K562 (cell line): ENCODE data around the gene ADAM30. TPM values are rescaled to one million over a fixed set of nuclear protein-coding genes. Genes with fewer than 3 reads are reported as not detected.

ENCODE experiments used
- ATAC-seq: fragments of 200-7000 bp; cut with Tn5 transposase; 3 replicates; pipeline ENCODE4 v1.9.1; 2020; ENCODE audit warnings: moderate library complexity
- BruUV-seq: library from RNA; stranded (reverse); fragments of 400-500 nt; replicated peaks from 2 replicates; lab custom pipeline; 2021; lab: Mats Ljungman, UMichigan
- CTCF ChIA-PET: fragments of 300-600 bp; formaldehyde crosslinking; extraction: SDS; loops from one replicate; lab custom pipeline; 2021; ENCODE audit warnings: low intra/inter-chr PET ratio; lab: Yijun Ruan, JAX
- POLR2A ChIA-PET: fragments of 300-600, 350-650 bp; sonication (Branson Sonifier 250); formaldehyde crosslinking; extraction: SDS; loops from one replicate; lab custom pipeline; 2021; ENCODE audit warnings: antibody characterized with exemption, inconsistent platforms; lab: Yijun Ruan, JAX
- DNase-seq, 4 experiments: peaks; one replicate each; pipeline versions ENCODE4 v3.0.0 to v3.0.0-alpha.2; 2011 to 2018; ENCODE audit warnings: low spot score in 3 of 4, mixed read lengths in 3 of 4; ENCODE audit errors: extremely low read depth in 1 of 4
- FAIRE-seq: peaks from 2 replicates; lab custom pipeline; 2011; peaks lifted over from hg19 to GRCh38; lab: Jason Lieb, UNC
- H2AFZ ChIP-seq: 2 replicates; pipeline ENCODE4 v1.6.0; 2011; ENCODE audit warnings: low read depth, low read length, control low read depth, inconsistent platforms
- H3K27ac ChIP-seq: fragments of 200-600 bp; 3 replicates; pipeline ENCODE4 v1.8.0; 2011; ENCODE audit warnings: low read depth, mild to moderate bottlenecking, control low read depth, inconsistent platforms, low read length, moderate library complexity, mixed read lengths; ENCODE audit errors: extremely low read depth
- H3K27me3 ChIP-seq, 2 experiments: fragments of 300-600 bp in 1 of 2; 2 replicates in 1 of 2; 3 replicates in 1 of 2; pipeline versions ENCODE4 v1.6.0 to v1.8.0; 2011; ENCODE audit warnings: inconsistent platforms in 2 of 2, low read length in 2 of 2, mild to moderate bottlenecking in 1 of 2, mixed read lengths in 1 of 2, moderate library complexity in 1 of 2; ENCODE audit not compliant: control insufficient read depth in 2 of 2, insufficient read depth in 2 of 2
- H3K36me3 ChIP-seq: fragments of 300-600 bp; 3 replicates; pipeline ENCODE4 v1.8.0; 2011; ENCODE audit warnings: mild to moderate bottlenecking, low read length, inconsistent platforms; ENCODE audit not compliant: control insufficient read depth, insufficient read depth
- H3K4me1 ChIP-seq, 2 experiments: fragments of 200-600 bp in 1 of 2; replicated peaks in 1 of 2; 2 replicates in 1 of 2; 3 replicates in 1 of 2; pipeline versions ENCODE4 v1.5.1 to v1.8.0; 2011; ENCODE audit warnings: inconsistent platforms in 2 of 2, low read length in 2 of 2, mild to moderate bottlenecking in 1 of 2, mixed read lengths in 1 of 2, moderate library complexity in 1 of 2; ENCODE audit not compliant: control insufficient read depth in 2 of 2, insufficient read depth in 2 of 2
- H3K4me2 ChIP-seq: 2 replicates; pipeline ENCODE4 v1.6.1; 2011; ENCODE audit warnings: low read length, control low read depth, inconsistent platforms, mixed read lengths; ENCODE audit not compliant: insufficient read depth
- H3K4me3 ChIP-seq: fragments of 200-600 bp; sonication (generic), shearing (Covaris generic); 2 replicates; pipeline ENCODE4 v1.5.1; 2016; ENCODE audit warnings: control low read depth, inconsistent platforms
- H3K79me2 ChIP-seq: fragments of 200-600 bp; 3 replicates; pipeline ENCODE4 v1.8.0; 2011; ENCODE audit warnings: low read length, inconsistent platforms; ENCODE audit not compliant: control insufficient read depth, insufficient read depth
- H3K9ac ChIP-seq, 2 experiments: 2 replicates each; pipeline versions ENCODE4 v1.6.0 to v1.6.1; 2011; ENCODE audit warnings: low read depth in 2 of 2, low read length in 2 of 2, control low read depth in 1 of 2, inconsistent platforms in 1 of 2, mild to moderate bottlenecking in 1 of 2, mixed read lengths in 1 of 2; ENCODE audit not compliant: insufficient read depth in 1 of 2
- H3K9me1 ChIP-seq: one replicate; pipeline ENCODE4 v1.6.0; 2011; ENCODE audit warnings: inconsistent platforms, mild to moderate bottlenecking, low read length, moderate library complexity; ENCODE audit not compliant: control insufficient read depth, insufficient read depth
- H3K9me3 ChIP-seq: replicated peaks from 2 replicates; pipeline ENCODE4 v1.5.1; 2011; ENCODE audit warnings: low read depth, low read length, inconsistent platforms; ENCODE audit not compliant: control insufficient read depth, insufficient read depth
- H4K20me1 ChIP-seq: replicated peaks from 2 replicates; pipeline ENCODE4 v1.6.1; 2011; ENCODE audit warnings: low read length, inconsistent platforms, mixed read lengths; ENCODE audit not compliant: control insufficient read depth, insufficient read depth
- C11orf30 ChIP-seq: fragments of 450-650 bp; IDR thresholded peaks from 2 replicates; pipeline ENCODE4 v1.6.1; 2016; ENCODE audit warnings: low read depth, mild to moderate bottlenecking
- FOS ChIP-seq: IDR thresholded peaks from 3 replicates; pipeline ENCODE4 v1.6.1; 2011; ENCODE audit not compliant: insufficient read length; ENCODE audit errors: extremely low read depth
- MAFF ChIP-seq: IDR thresholded peaks from 2 replicates; pipeline ENCODE4 v1.6.1; 2012; ENCODE audit warnings: low read length, improper control_type of control experiment
- MAFG ChIP-seq: fragments of 450-650 bp; conservative IDR thresholded peaks from 2 replicates; pipeline ENCODE4 v1.6.1; 2016; ENCODE audit warnings: missing genetic modification characterization, missing compliant biosample characterization
- MAFK ChIP-seq: IDR thresholded peaks from 2 replicates; pipeline ENCODE4 v1.6.1; 2011; ENCODE audit warnings: low read length, improper control_type of control experiment
- NCOR1 ChIP-seq: fragments of 450-650 bp; IDR thresholded peaks from 2 replicates; pipeline ENCODE4 v1.6.1; 2016; ENCODE audit warnings: mild to moderate bottlenecking, moderate library complexity
- RBM39 ChIP-seq: fragments of 200-400 bp; formaldehyde crosslinking; optimal IDR thresholded peaks from 2 replicates; pipeline ENCODE3; 2018; ENCODE audit warnings: low read depth, low read length
- SIN3B ChIP-seq: fragments of 450-650 bp; IDR thresholded peaks from 2 replicates; pipeline ENCODE4 v1.6.1; 2017; ENCODE audit warnings: low read depth, mild to moderate bottlenecking, moderate library complexity
- ZNF316 ChIP-seq: fragments of 450-650 bp; IDR thresholded peaks from 2 replicates; pipeline ENCODE4 v1.6.1; 2016
- ZNF431 ChIP-seq: sonication (generic); formaldehyde crosslinking; IDR thresholded peaks from 2 replicates; pipeline ENCODE4 v1.8.0; 2022; ENCODE audit warnings: mild to moderate bottlenecking, missing genetic modification reagents
- WGBS: fragments of 100-300 bp; shearing (Covaris generic); methylation state at CpG from one replicate; pipeline ENCODE4 v1.1.6; 2016; ENCODE audit warnings: low coverage, mixed read lengths; ENCODE audit not compliant: insufficient coverage; ENCODE audit errors: missing lambda C conversion rate; 5-methylcytosine and 5-hydroxymethylcytosine counted together
- in situ Hi-C: fragments of 300-500 bp; cut with MboI; formaldehyde crosslinking; loops from 4 replicates; pipeline ENCODE4 v1.15.0; 2018; ENCODE audit warnings: inconsistent platforms, mixed read lengths
- intact Hi-C: fragments of 100-400 bp; cut with micrococcal nuclease; formaldehyde crosslinking; loops from 2 replicates; pipeline ENCODE4 v1.14.2; 2022
- polyA plus RNA-seq, 8 experiments: library from polyadenylated mRNA; depleted of rRNA in 4 of 8; stranded (reverse) in 5 of 8; unstranded in 3 of 8; fragments of >200 nt; fragmentation: Nextera tagmentation in 2 of 8; fragmentation: Illumina TruSeq in 1 of 8; extraction: Ambion mirVana in 2 of 8; extraction: Trizol in 1 of 8; gene quantifications; 2 replicates each; pipeline versions ENCODE4 v1.2.1 to v1.2.3, GENCODE V29; 2011 to 2014; ENCODE audit warnings: inconsistent platforms in 1 of 8, missing spikeins in 1 of 8
- total RNA-seq, 7 experiments: library from RNA; depleted of rRNA in 6 of 7; stranded (reverse); fragments of >200 nt in 6 of 7; fragmentation: Illumina TruSeq in 2 of 7; extraction: Trizol in 2 of 7; gene quantifications; 2 replicates each; pipeline versions ENCODE4 v1.2.1 to v1.2.3, GENCODE V29; 2011 to 2021; ENCODE audit warnings: low replicate concordance in 1 of 7
- TF ChIP-seq, protein P1 (sequence below): fragments of 450-650 bp; IDR thresholded peaks from 2 replicates; pipeline ENCODE4 v1.6.1; 2016; ENCODE audit warnings: borderline replicate concordance
- TF ChIP-seq, protein P2 (sequence below): sonication (generic); formaldehyde crosslinking; IDR thresholded peaks from 2 replicates; pipeline ENCODE4 v1.8.1; 2023; ENCODE audit warnings: mild to moderate bottlenecking, missing genetic modification reagents

The ADAM30 gene
- total and polyA plus RNA-seq, 9 of the 15 experiments (the other 6 are each of a cell fraction or from before 2014, with no cell fraction given), result not detected

DNA sequence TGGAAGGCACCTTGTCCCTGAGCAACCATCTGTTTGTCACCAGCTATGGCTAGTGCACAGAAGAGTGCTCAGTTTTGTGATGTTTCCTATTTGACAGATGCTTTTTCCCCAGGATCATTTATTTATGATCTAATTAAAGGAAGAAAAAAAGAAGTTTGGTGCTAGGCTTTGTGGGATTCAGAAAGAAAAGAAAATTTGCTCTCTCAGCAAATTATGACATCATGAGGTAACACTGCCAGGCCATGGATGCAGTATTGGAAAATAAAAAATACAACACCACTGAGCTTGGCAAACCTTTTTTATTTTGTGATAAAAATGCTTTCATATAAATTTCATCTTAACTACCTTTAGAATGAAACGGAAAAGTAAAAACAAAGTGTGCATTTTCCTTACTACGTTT is 15.5 kb upstream of the ADAM30 start:
- Histone ChIP-seq H3K27me3 (peaks cover 16 to 39% of the 10 kb centered on the region in 2 experiments), H4K20me1 (no peaks in the 10 kb centered on the region), H3K4me2 (no peak overlapping the region), H3K36me3 (no peaks in the 10 kb centered on the region), H3K4me1 (no peaks in the 10 kb centered on the region), H3K27ac (no peak overlapping the region), H3K9ac (no peak overlapping the region), H3K9me1 (no peaks in the 10 kb centered on the region), H3K79me2 (no peaks in the 10 kb centered on the region), H3K9me3 (no peaks in the 10 kb centered on the region), H3K4me3 (no peak overlapping the region), H2AFZ (no peak overlapping the region)
- POLR2A ChIA-PET, result no interaction called here
- WGBS, result 5% methylated on average over 2 of the region's 2 CpGs
- in situ Hi-C loops, result no loop called here
- CTCF ChIA-PET, result no interaction called here
- intact Hi-C loops, result no loop called here
- no TSS peak for BruUV-seq
- peak; percentile 55 for TF ChIP-seq C11orf30
- TF ChIP-seq ZNF431 (CRISPR knock-in tag), result no peak
- TF ChIP-seq FOS, result no peak
- peak; percentile 79 for TF ChIP-seq ZNF316
- peak; percentile 62 for TF ChIP-seq MAFK
- peak; percentile 65 for TF ChIP-seq MAFG (tag)
- TF ChIP-seq NCOR1, result no peak
- TF ChIP-seq, protein P1, sequence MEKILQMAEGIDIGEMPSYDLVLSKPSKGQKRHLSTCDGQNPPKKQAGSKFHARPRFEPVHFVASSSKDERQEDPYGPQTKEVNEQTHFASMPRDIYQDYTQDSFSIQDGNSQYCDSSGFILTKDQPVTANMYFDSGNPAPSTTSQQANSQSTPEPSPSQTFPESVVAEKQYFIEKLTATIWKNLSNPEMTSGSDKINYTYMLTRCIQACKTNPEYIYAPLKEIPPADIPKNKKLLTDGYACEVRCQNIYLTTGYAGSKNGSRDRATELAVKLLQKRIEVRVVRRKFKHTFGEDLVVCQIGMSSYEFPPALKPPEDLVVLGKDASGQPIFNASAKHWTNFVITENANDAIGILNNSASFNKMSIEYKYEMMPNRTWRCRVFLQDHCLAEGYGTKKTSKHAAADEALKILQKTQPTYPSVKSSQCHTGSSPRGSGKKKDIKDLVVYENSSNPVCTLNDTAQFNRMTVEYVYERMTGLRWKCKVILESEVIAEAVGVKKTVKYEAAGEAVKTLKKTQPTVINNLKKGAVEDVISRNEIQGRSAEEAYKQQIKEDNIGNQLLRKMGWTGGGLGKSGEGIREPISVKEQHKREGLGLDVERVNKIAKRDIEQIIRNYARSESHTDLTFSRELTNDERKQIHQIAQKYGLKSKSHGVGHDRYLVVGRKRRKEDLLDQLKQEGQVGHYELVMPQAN, result no peak
- no peak for TF ChIP-seq RBM39
- TF ChIP-seq SIN3B, result no peak
- TF ChIP-seq, protein P2, sequence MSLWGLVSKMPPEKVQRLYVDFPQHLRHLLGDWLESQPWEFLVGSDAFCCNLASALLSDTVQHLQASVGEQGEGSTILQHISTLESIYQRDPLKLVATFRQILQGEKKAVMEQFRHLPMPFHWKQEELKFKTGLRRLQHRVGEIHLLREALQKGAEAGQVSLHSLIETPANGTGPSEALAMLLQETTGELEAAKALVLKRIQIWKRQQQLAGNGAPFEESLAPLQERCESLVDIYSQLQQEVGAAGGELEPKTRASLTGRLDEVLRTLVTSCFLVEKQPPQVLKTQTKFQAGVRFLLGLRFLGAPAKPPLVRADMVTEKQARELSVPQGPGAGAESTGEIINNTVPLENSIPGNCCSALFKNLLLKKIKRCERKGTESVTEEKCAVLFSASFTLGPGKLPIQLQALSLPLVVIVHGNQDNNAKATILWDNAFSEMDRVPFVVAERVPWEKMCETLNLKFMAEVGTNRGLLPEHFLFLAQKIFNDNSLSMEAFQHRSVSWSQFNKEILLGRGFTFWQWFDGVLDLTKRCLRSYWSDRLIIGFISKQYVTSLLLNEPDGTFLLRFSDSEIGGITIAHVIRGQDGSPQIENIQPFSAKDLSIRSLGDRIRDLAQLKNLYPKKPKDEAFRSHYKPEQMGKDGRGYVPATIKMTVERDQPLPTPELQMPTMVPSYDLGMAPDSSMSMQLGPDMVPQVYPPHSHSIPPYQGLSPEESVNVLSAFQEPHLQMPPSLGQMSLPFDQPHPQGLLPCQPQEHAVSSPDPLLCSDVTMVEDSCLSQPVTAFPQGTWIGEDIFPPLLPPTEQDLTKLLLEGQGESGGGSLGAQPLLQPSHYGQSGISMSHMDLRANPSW, result no peak
- TF ChIP-seq MAFF, result peak; percentile 73
- no peak for ATAC-seq
- no peak for FAIRE-seq
- no peak for DNase-seq
